HG02943 (cell line): ENCODE data around the gene MAP7.
A peak's percentile ranks its signal among the peaks of the same experiment; 100 is the strongest.

Experiments used
- ATAC-seq: cut with Tn5 transposase; IDR thresholded peaks from one replicate; pipeline ENCODE4 v1.9.1; 2021; ENCODE audit warnings: mild to moderate bottlenecking, low read depth, moderate library complexity; ENCODE audit not compliant: unreplicated experiment

MAP7 gene

DNA sequence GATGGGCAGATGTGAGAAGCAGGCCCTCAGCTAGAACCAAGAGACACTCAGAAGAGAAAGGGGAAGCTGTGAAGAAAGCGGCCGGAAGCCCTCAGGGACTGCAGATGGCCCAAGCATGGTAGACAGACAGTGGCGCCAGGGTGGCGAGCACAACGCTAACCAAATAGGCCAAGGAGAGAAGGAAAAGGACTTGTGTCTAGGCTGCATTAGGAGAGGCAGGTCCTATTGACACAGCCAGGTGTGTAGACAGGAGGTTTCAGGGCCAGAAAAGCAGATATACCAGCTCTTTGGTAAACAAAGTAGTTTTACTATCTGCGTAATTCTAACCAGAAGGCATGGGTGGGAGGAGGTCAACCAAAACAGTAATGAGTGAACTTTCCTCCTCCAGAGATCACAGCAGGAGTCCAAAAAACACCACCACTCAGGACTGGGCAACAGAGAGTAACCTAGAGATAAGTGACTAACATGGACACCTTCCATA, 15.8 kb upstream of the MAP7 start:
- no peak for ATAC-seq

DNA sequence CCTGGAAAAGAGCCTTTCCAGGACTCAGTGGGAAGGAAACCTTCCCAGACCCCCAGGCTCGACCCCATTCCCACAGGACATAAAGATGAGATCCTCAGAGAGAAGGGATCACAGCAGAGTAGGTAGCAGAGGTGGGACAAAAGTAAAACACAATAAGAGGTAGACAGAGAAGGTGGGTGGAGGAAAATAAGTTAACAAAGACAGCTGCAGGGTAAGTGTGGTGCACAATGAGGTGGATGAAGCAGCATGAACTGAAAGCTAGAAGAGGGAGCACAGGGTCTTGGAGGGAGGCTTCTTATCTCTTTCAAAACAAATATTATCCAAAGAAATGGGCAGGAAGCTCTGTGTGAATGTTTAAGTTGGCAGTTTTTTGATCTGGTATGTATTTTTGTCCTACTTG, 14.0 kb upstream of the MAP7 start:
- ATAC-seq, result no peak

DNA sequence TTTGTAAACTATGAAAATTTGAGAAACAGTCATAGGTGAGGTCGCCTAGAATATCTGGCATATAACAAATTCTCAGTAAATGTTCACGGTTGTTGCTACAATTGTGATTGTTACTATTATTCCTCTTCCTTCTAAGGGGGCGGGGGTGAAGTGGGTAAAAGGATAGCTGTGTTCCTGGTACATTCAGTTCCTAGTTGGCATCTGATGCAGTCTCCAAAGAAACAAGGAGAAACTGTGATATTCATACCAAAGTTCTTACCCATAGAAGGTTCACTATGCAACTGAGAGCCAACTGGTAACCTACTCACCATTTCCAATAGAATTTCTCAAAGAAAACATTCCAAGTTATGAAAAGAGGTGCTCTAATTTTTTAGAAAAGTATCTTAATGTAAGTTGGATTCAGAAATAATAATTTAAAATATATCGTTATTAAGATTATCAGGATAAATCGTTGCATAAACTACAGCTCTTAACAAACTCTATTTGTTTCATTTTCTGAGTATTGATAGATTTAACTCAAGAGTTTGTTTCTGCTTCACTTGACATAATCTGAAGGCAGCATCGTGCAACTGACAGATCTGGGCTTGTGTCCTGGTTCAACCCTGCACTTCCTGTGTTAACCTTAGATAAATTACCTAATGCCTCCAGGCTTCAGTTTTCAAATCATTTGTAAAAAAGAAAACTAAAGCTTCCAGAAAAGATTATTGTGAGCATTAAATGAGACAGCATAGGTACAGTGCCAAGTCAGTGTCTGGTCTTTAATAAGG, 13.3 kb upstream of the MAP7 start:
- ATAC-seq, result no peak

DNA sequence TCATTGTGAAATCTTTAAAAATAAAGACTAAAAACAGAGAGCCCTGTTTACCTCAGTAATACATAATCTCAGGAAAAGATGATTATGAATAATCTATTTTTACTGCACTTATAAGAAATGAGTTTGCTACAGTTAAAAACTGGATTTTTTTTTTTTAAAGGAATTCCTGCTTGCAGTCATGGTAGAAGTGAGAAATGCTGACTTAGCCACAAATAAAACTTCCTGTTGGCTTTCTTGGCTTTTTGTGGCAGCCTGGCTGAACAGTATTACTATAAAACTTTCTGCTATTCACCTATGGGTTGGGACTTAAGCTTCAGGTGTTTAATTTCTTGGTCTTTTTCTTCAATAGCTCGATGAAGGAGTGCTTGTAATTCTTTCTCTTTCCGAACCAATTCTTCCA, 12.0 kb upstream of the MAP7 start:
- ATAC-seq, result no peak

DNA sequence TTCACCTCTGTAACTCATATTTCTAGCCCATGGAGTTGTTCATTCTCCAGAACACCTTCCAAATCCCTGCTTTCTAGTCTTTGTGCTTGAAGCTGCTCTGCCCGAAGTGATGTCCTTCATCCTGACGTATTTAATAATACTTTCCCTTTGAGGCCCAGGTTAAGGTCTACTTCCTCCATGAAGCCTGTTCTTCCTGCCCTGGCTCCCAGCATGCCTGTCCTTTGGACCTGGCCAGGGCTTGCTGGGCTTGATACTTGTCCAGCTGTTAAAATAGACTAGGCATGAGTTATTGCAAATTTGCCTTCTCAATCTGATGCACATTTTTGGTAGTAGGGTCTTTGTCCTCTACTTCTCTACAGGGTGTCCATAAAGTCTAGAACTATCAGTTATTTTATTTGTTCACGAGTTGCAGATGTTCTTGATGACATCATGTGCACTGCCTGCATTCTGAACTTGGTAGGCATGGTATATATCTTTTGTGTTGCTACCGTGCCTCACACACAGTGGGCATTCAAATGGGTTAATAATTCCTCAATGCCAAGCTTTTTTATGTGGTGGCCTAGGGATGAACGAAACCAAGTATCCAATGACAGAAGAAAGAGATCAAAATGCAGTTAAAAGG, 3.1 kb upstream of the MAP7 start:
- no peak for ATAC-seq

DNA sequence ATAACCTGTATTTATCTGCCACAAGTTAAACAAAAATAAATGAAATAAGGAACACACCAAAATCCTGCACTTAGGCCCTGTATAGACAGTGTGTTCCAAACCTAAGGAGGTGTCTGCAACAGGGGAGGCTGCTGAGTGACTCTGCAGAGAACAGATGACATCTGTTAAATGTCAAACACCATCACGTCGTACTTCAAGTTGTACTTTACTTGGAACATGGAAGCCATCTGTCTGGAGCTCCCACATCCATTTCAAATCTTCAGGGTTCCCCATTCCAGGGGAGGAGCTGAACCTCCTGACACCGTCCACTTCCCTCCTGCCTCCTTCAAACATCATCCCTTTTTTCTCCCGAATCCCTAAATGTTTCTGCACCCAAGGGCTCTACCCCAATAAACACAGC, 1.8 kb upstream of the MAP7 start:
- no peak for ATAC-seq

DNA sequence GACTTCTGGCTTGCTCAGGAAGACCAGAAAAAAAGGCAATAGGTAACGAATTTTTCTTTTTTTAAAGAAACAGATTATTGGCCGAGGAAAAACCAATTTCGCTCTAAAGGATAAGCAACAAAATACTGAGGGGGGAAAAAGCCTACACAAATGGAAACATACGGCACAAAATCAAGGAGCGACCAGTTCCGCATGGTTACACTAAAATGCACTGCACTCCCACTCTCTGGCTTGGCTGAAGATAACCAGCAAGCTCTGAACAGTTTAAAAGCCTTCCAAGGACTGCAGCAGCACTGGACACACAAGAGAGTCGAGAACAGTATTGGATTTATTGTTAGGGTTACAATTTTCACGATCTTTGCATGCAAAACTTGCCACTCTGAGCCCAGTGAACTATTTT, 881 bp upstream of the MAP7 start:
- no peak for ATAC-seq

DNA sequence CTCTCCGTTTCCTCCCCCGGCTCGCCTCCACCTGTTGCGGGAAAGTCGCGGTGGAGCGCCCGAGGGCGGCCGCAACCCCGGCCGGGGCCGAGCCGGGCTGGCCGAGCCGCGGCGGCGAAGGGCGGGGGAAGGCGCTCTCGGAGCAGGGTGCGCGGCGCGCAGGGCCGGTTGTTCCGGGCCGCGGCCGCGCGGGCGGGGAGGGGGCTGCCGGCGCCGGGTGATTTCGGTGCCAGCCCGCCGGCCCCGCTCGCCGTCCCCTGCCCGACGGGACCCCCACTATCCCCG, 235 bp downstream of the MAP7 start:
- ATAC-seq, result peak; percentile 44

DNA sequence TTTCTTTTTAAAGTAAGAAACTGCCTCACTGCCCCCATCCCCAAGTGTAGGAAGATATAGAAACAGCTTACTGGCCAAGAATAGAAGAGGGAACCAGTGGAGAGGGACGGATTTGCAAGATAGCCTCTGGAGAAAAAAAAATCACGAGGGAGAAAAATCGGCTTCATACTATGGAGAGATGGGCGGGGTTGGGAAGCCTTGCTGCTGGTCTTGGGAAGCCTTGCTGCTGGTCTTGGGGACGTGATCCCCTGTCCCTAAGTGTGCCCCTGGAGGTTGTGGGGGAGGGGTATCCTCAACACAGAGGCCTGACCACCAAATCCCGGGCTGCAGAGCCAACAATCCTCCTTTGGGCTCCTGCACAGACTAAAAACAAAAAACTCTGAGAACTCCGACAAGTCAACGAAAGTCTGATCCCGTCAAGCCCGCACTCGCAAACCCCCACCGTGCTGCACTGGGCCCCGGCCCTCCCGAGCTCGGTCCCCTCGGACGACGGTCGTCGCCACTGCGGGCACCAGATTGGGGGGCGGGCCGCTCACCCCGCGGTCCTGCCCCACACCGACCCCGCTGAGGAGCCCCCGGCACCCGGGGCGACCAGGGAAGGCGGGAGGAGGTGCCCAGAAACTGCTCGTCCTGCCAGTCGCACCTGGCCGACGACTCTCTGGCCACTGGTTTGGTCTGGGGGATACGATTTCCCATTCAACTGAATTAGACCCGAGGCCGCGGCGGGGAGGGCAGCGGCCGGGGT, 750 bp downstream of the MAP7 start:
- ATAC-seq, result peak; percentile 11

DNA sequence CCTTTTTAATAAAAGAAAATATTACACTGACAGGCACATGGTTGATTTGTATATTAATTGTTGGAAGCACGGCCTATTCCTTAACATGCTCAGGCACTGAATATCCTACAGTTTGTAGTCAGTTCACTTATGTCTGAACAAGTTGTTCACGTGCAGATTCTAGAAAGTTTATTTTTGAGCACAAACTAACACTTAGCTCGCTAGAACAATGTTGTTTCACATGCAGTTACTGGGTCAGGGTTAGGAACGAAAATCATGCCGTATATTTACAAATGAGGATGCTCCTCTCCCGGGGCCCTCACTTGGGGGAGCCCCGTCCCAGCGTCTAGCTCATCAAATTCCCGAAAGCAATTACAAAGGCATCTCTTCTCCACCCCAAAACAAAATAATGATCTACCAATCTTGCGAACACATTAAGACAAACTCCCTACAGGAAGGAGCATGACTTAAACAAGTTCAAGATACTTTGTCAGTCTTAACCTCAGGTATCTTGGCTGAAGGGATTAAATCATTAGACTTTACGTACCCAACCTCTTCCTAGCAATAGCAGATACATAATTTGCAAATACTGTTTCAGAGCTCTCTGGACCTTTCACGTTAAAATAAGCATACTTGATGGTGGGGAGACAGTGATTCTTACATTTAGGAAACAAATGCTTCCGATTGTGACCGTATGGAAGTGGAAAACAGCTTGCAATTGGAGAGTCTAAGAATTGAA, 1.5 kb downstream of the MAP7 start:
- no peak for ATAC-seq

DNA sequence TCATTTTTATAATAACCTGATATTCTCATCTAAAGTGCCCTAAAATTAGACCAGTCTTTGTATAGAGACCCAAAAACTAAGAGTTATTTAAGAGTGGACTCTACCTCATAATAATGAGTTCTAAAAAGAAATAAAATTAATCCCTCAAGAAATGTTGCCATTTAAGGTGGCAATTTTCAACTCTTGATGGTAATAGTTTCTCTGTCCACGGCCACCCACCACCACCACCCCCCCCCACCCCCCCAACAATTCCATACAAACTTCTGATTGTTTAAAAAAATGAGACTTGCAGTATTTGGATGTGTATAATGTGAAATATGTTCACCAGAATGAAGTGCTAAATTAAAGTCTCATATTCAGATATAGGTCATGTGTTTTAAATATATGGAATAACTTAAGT, 2.4 kb downstream of the MAP7 start:
- no peak for ATAC-seq

DNA sequence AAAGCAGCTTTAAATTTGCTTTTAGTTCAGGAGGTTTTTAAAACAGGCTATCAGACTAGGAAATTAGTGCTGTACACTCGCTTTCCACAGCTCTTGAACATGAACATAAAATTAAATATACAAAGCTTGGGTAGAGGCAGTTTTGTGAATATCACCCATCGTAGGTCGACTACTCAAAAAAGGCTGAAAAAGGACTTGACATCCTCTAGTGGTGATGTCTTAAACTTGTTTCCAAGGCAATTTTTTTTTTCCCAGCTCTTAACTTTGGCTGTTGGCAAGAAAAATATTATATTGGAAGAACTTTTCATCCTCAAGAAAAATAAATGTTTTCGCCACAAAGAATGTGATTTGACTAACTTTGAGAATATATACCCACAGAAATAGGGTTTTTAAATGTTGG, 2.9 kb downstream of the MAP7 start:
- ATAC-seq, result no peak

DNA sequence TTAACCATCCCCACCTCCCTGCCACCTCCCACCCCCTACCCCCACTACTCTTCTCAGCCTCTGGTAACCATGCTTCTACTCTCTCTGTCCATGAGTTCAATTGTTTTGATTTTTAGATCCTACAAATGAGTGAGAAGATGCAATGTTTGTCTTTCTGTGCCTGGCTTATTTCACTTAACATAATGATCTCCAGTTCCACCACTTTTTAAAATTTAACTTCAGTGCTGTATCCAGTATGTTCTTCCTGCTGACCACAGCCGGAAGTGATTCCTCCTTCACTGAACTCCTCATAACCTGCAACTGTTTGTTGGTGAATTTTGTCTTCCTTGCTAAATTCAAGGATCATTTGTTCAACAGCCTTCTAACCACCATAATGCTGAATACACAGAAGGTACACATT, 3.9 kb downstream of the MAP7 start:
- ATAC-seq, result no peak

DNA sequence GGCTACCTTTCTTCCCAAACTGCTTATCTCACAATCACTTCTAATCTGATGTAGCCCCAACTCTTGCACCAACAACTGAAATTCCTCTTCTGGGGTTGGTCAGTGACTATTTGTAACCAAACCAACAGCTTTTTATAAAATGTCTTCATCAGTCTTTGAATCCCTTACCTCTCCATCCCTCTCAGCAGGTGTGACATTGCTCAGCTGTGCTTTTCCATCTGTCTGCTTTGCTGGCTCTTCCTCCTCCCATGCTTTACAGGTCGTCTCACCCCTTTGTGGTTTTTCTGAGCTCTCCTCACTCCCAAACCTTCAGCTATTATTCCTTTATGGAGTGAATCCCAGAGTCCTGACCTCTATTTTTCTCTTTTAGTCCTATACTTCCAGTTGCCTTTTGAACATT, 5.9 kb downstream of the MAP7 start:
- ATAC-seq, result no peak

DNA sequence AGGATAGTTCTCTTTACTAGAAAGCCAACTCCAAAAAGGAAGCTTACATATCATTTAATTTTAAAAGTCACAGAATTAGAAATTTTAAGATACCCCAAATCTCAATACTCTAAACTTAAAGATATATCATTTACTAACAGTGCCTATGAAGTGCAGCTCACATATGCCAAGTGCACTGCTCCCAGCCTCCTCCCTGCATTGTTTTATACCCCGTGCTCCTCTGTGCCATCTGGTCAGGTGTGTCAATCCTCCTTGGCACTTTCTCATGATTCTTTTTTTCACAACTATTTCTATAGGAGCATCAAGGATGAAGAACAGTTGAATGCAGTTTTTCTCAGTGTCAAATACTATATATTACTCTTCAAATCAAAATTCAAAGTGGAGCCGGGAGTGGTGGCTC, 8.8 kb downstream of the MAP7 start:
- ATAC-seq, result no peak

DNA sequence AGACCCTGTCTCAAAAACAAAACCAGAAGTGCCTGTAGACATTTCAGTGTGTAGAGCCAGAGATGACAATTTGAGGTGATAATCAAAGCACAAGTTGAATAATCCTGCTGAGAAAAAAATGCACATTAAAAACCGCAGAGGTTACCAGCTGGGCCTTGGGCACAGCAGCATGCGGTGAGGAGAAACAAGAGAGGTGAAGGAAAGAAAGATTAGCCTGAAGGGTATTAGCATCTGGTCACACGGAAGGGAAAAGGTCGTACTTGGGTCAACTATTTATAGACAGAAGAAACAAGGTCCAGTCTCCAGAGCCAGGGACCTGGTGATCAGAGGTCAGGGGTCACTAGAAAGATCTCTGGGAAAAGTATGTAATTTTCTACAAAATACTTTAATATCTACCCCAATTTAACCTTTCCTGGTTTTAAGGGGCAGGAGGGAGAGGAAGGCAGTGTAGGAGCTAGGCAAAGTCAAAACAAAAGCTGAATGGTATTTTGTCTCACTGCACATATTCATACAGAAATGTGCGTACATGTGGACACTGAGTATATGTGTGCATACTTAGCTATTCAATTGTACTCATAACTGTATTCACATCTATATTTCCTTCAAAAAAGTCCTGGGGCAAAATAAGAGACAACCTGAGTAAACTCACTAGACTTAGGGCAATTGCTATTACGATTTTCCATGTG, 10.1 kb downstream of the MAP7 start:
- ATAC-seq, result no peak

DNA sequence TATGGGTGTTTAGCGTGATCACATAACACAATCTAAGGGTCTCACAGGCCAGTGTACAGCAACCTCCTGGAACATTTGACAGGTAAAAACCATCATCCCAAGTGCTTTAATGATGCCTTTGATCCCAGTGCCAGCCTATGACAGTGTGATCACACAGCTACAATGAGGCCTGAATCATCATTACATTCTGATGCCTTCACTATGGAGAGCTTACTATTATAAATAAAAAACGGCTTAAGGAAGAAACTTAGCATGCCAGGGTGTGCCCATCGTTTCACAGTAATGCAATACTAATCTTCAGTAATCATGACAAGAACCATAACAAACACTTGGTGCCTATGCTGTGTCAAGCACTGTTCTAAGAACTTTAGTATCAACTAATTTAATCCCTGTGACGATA, 11.4 kb downstream of the MAP7 start:
- ATAC-seq, result no peak

DNA sequence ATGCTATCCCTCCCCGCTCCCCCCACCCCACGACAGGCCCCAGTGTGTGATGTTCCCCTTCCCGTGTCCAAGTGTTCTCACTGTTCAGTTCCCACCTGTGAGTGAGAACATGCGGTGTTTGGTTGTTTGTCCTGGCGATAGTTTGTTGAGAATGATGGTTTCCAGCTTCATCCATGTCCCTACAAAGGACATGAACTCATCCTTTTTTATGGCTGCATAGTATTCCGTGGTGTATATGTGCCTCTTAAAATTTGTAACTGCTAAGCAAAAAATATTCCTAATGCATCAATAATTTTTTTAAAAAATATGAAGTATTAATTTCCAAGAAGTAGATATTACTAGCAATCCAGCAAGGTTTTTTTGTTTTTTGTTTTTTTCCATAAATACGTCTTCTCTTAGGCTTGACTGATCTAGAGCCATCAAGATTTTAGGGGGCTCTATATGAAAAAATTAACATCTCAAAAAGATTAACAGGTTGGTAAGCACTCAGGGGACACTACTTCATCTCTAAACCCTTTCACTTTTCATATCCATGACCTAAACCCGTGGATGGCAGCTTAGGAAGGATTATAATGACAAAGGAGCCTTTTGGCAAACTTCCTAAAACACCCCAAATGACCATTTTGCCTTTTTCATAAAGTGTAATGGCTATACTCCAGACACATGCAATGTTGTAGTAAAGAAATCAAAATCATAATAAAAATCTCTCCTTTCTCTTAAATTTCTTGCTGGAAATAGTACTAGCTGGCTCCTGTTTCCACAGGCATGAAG, 14.2 kb downstream of the MAP7 start:
- ATAC-seq, result no peak

DNA sequence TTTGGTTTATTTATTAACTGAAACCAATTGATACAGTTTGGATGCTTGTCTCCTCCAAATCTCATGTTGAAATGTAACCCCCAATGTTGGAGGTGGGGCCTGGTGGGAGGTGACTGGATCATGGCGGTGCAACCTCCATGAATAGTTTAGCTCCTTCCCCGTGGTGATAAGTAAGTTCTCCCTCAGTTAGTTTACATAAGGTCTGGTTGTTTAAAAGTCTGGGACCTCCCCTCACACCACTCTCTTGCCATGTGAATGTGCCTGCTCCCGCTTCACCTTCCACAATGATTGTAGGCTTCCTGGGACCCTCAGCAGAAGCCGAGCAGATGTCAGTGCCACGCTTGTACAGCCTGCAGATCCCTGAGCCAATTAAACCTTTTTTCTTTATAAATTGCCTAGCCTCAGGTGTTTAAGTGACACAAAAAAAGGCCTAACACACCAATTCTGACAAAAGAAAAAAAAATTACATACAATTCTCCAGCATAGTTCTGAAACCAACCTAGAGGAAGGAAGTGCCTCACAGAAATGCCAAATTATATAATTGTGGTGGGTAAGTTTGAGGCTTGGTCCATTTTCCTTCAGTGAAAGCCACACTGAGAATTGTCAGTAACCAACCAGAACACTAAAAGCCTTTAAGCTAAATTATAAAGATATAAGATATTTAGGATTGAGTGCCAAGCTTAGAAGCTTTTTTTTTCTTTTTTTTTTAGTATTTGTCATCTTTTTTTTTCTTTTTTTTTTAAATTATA, 15.0 kb downstream of the MAP7 start:
- no peak for ATAC-seq
